GM12878 (cell line): ENCODE data around the gene CD276. TPM values are rescaled to one million over a fixed set of nuclear protein-coding genes. Genes with fewer than 3 reads are reported as not detected.

Experiments
- ATAC-seq: fragments of 200-7000 bp; cut with Tn5 transposase; 3 replicates; pipeline ENCODE4 v1.9.1; 2020; ENCODE audit warnings: mild to moderate bottlenecking, moderate library complexity
- BruUV-seq: library from RNA; stranded (reverse); fragments of 400-500 nt; replicated peaks from 2 replicates; lab custom pipeline; 2021; lab: Mats Ljungman, UMichigan
- CTCF ChIA-PET: fragments of 300-600 bp; sonication (Branson Sonifier 250); formaldehyde crosslinking; extraction: SDS; loops from one replicate; lab custom pipeline; 2021; ENCODE audit warnings: inconsistent platforms; lab: Yijun Ruan, JAX
- POLR2A ChIA-PET: fragments of 350-600 bp; formaldehyde crosslinking; extraction: SDS; loops from one replicate; lab custom pipeline; 2021; ENCODE audit warnings: inconsistent platforms; lab: Charles Lee
- RAD21 ChIA-PET: fragments of 300-600 bp; sonication (Branson Sonifier 250); formaldehyde crosslinking; loops from one replicate; lab custom pipeline; 2023; ENCODE audit warnings: antibody characterized with exemption; ENCODE audit not compliant: unreplicated experiment; lab: Charles Lee
- SMC1A ChIA-PET: fragments of 300-600 bp; sonication (Branson Sonifier 250); formaldehyde crosslinking; loops from one replicate; lab custom pipeline; 2023; ENCODE audit not compliant: unreplicated experiment, uncharacterized antibody; lab: Charles Lee
- DNase-seq: peaks from one replicate; pipeline ENCODE4 v3.0.0-alpha.2; 2011; ENCODE audit warnings: low read depth, low spot score
- FAIRE-seq: peaks from 3 replicates; lab custom pipeline; 2011; peaks lifted over from hg19 to GRCh38; lab: Jason Lieb, UNC
- H2AFZ ChIP-seq: 2 replicates; pipeline ENCODE4 v1.6.0; 2011; ENCODE audit warnings: low read depth, low read length, control low read depth; ENCODE audit not compliant: control insufficient read depth
- H3K27ac ChIP-seq: 2 replicates; pipeline ENCODE4 v1.5.1; 2011; ENCODE audit warnings: control low read depth; ENCODE audit not compliant: control insufficient read depth, insufficient read depth
- H3K27me3 ChIP-seq, 2 experiments: replicated peaks in 1 of 2; 2 replicates each; pipeline versions ENCODE4 v1.6.0 to v1.6.1; 2011; ENCODE audit warnings: low read length in 1 of 2; ENCODE audit not compliant: control insufficient read depth in 2 of 2, insufficient read depth in 2 of 2
- H3K36me3 ChIP-seq, 2 experiments: 2 replicates each; pipeline ENCODE4 v1.5.1; 2011; ENCODE audit warnings: low read length in 1 of 2; ENCODE audit not compliant: control insufficient read depth in 2 of 2, insufficient read depth in 2 of 2
- H3K4me1 ChIP-seq: 2 replicates; pipeline ENCODE4 v1.6.1; 2011; ENCODE audit warnings: mild to moderate bottlenecking, low read length, moderate library complexity, mixed read lengths; ENCODE audit not compliant: control insufficient read depth, insufficient read depth
- H3K4me2 ChIP-seq: 2 replicates; pipeline ENCODE4 v1.6.0; 2011; ENCODE audit warnings: control low read depth; ENCODE audit not compliant: control insufficient read depth, insufficient read depth
- H3K4me3 ChIP-seq: fragments of 200-600 bp; sonication (generic); 2 replicates; pipeline ENCODE4 v1.5.1; 2016
- H3K79me2 ChIP-seq: 2 replicates; pipeline ENCODE4 v1.6.0; 2011; ENCODE audit warnings: low read length; ENCODE audit not compliant: control insufficient read depth, insufficient read depth
- H3K9ac ChIP-seq: 2 replicates; pipeline ENCODE4 v1.8.0; 2011; ENCODE audit warnings: low read length, control low read depth, mixed read lengths; ENCODE audit not compliant: control insufficient read depth, insufficient read depth
- H3K9me3 ChIP-seq: replicated peaks from 3 replicates; pipeline ENCODE4 v1.5.1; 2011; ENCODE audit warnings: mild to moderate bottlenecking, low read length; ENCODE audit not compliant: control insufficient read depth, insufficient read depth
- H4K20me1 ChIP-seq: 2 replicates; pipeline ENCODE4 v1.6.0; 2011; ENCODE audit not compliant: control insufficient read depth, insufficient read depth
- BACH1 ChIP-seq: fragments of 450-650 bp; IDR thresholded peaks from 2 replicates; pipeline ENCODE4 v1.6.1; 2017; ENCODE audit warnings: mild to moderate bottlenecking, borderline replicate concordance
- BHLHE40 ChIP-seq, 2 experiments: fragments of 450-650 bp in 1 of 2; IDR thresholded peaks; 2 replicates each; pipeline ENCODE4 v1.6.1; 2011 to 2017; ENCODE audit warnings: low read depth in 2 of 2, borderline replicate concordance in 1 of 2, improper control_type of control experiment in 1 of 2, low read length in 1 of 2, mild to moderate bottlenecking in 1 of 2
- IKZF1 ChIP-seq: fragments of 450-650 bp; conservative IDR thresholded peaks from 2 replicates; pipeline ENCODE4 v1.6.1; 2017; ENCODE audit warnings: antibody characterized with exemption, mild to moderate bottlenecking
- NR2C2 ChIP-seq: IDR thresholded peaks from 2 replicates; pipeline ENCODE4 v1.6.1; 2011; ENCODE audit warnings: borderline replicate concordance, low read depth; ENCODE audit not compliant: control insufficient read depth, insufficient read length
- RELA ChIP-seq: fragments of 450-650 bp; IDR thresholded peaks from 2 replicates; pipeline ENCODE4 v1.8.0; 2014; ENCODE audit warnings: borderline replicate concordance; ENCODE audit not compliant: partially characterized antibody
- WGBS: methylation state at CpG from one replicate; pipeline ENCODE4 v1.1.6; 2016; ENCODE audit warnings: low lambda C conversion rate; ENCODE audit not compliant: insufficient replicate concordance, insufficient coverage; ENCODE audit errors: missing lambda C conversion rate; 5-methylcytosine and 5-hydroxymethylcytosine counted together
- in situ Hi-C: fragments of 300-500 bp; cut with MboI; formaldehyde crosslinking; loops from 9 replicates; pipeline ENCODE4 v1.14.3; 2018; ENCODE audit warnings: mixed read lengths
- intact Hi-C: fragments of 100-400 bp; cut with micrococcal nuclease; formaldehyde crosslinking; loops from one replicate; pipeline ENCODE4 v1.14.2; 2022; ENCODE audit not compliant: unreplicated experiment
- polyA plus RNA-seq, 11 experiments: library from polyadenylated mRNA; depleted of rRNA in 4 of 11; unstranded in 6 of 11; stranded (reverse) in 5 of 11; fragments of >200 nt; fragmentation: Nextera tagmentation in 4 of 11; fragmentation: Illumina TruSeq in 1 of 11; extraction: Ambion mirVana in 4 of 11; extraction: Trizol in 1 of 11; gene quantifications; 1 replicate in 1 of 11; 2 replicates in 10 of 11; pipeline versions ENCODE4 v1.2.1 to v1.2.3, GENCODE V29; 2011 to 2016; ENCODE audit warnings: inconsistent platforms in 2 of 11, missing spikeins in 2 of 11, low read depth in 1 of 11
- total RNA-seq, 4 experiments: library from RNA; depleted of rRNA in 3 of 4; stranded (reverse); fragments of >200 nt in 3 of 4; fragmentation: Illumina TruSeq in 1 of 4; extraction: Trizol in 1 of 4; gene quantifications; 2 replicates each; pipeline versions ENCODE4 v1.2.1 to v1.2.3, GENCODE V29; 2013 to 2021
- TF ChIP-seq, protein P1 (sequence below): IDR thresholded peaks from 2 replicates; pipeline ENCODE4 v1.6.1; 2012; ENCODE audit warnings: low read depth, low read length, improper control_type of control experiment

Gene CD276
- total and polyA plus RNA-seq, 10 of the 15 experiments (the other 5 are each of a cell fraction or from before 2014, with no cell fraction given) = 0.11 to 3.0 (median 1.2) TPM

DNA sequence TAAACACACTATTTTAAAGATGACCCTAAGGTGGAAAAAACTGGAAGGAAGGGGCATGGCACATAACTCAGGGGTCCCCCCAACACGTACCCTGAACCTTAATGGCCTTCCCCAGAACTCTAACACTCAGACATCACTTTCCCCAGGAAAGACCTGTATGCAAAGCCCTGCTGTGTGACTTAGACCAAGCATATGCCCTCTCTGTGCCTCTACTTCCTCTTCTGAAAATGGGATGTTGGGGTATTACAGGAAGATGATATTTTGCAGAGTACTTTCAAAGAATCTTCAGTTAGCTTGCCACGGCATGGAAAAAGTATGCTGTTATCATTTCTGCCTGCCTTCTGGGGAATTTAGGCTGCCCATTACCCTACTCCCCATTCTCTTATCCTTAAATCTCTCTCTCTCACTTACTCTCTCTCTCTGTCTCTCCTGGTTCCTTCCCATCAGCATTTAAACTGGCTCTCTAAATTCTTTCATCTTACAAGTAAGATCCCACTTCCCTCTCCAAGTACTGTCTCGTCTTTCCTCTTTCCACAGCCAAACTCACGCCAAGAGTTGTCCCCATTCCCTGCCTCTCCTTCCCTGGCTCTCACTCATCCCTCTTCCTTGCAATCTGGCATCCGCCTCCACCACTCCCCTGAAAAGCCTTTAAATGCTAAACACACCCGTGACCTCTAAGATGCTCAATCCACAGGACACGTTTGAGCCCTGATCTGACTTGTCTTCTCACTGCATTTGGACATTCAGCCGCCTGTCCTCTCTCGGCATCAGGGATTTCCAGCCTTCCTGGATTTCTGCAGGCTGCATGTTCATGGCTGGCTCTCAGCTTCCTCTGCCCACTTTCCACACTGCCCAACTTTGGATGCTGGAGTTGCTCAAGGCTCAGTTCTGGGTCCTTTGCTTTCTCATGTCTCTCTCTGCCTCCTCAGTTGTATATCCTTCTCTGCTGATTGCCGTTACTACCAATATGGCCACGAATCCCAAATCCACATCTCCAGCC, 76.4 kb downstream of the CD276 start:
- ChIA-PET CTCF (no interaction called here), POLR2A (no interaction called here), SMC1A (no interaction called here), RAD21 (no interaction called here)
- Histone ChIP-seq H3K9ac (no peak overlapping the region), H3K36me3 (no peaks in the 10 kb centered on the region), H2AFZ (no peak overlapping the region), H3K4me3 (no peak overlapping the region), H3K27me3 (peaks cover 3 to 5% of the 10 kb centered on the region in 2 experiments; a peak in 3 of 4 replicates), H3K4me1 (no peaks in the 10 kb centered on the region), H4K20me1 (no peaks in the 10 kb centered on the region), H3K27ac (no peak overlapping the region), H3K4me2 (no peak overlapping the region), H3K79me2 (no peaks in the 10 kb centered on the region), H3K9me3 (no peaks in the 10 kb centered on the region)
- 19% methylated on average over 11 of the region's 11 CpGs for WGBS
- TF ChIP-seq BACH1 (no peak), BHLHE40 (IDR thresholded peaks at IDR 0.05; ENCODE audit: borderline replicate concordance in 1 of 2, low read depth in 2 of 2, low read length in 1 of 2) (no peak), NR2C2 (no peak), RELA (no peak), IKZF1 (no peak)
- TF ChIP-seq, protein P1, sequence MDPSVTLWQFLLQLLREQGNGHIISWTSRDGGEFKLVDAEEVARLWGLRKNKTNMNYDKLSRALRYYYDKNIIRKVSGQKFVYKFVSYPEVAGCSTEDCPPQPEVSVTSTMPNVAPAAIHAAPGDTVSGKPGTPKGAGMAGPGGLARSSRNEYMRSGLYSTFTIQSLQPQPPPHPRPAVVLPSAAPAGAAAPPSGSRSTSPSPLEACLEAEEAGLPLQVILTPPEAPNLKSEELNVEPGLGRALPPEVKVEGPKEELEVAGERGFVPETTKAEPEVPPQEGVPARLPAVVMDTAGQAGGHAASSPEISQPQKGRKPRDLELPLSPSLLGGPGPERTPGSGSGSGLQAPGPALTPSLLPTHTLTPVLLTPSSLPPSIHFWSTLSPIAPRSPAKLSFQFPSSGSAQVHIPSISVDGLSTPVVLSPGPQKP = no peak
- BruUV-seq = no TSS peak
- DNase-seq (no peak), FAIRE-seq (no peak), ATAC-seq (no peak)
- in situ Hi-C loops (loop anchor here (5.0 kb wide), 1 partner anchor 48 kb away; no protein-coding TSS in a partner anchor), intact Hi-C loops (no loop called here)
